Gastroesophageal sphincter (tissue), 3 donors: Measurements from ENCODE around the gene FAM184A.

ENCODE experiments used
- CTCF ChIP-seq, 4 experiments: fragments of 200-600 bp in 2 of 4; fragments of 450-650 bp in 2 of 4; sonication (generic) in 1 of 4; IDR thresholded peaks; one replicate each; pipeline ENCODE4 v1.5.1; 2017 to 2019; ENCODE audit warnings: antibody characterized with exemption in 4 of 4, mild to moderate bottlenecking in 2 of 4, moderate library complexity in 2 of 4
- POLR2A ChIP-seq, 2 donors: fragments of 450-650 bp; IDR thresholded peaks; one replicate each; pipeline ENCODE4 v1.6.1; 2017; ENCODE audit warnings: antibody characterized with exemption in 2 of 2, mild to moderate bottlenecking in 2 of 2, moderate library complexity in 1 of 2

GRCh38 chr6:119055069-119055468 lies 23.4 kb downstream of the FAM184A start:
- TF ChIP-seq POLR2A (IDR thresholded peaks at IDR 0.05) (no peak), CTCF (IDR thresholded peaks at IDR 0.05) (no peak)
